C4-2B (cell line): Measurements from ENCODE around the gene AMZ1.

ENCODE experiments used
- CTCF ChIP-seq: fragments of 450-650 bp; conservative IDR thresholded peaks from 2 replicates; pipeline ENCODE4 v1.5.1; 2017; ENCODE audit warnings: mild to moderate bottlenecking
- ZFX ChIP-seq: fragments of 450-650 bp; IDR thresholded peaks from 2 replicates; pipeline ENCODE4 v1.6.1; 2017

- TF ChIP-seq CTCF (no peak), ZFX (no peak)
Observed at GRCh38 chr7:2651336-2651735, 36.7 kb upstream of the AMZ1 start.
